H1 (cell line): ENCODE results near the gene TGFBI. TPM values are rescaled to one million over a fixed set of nuclear protein-coding genes. Genes with fewer than 3 reads are reported as not detected.

Experiments
- GTF2F1 ChIP-seq: IDR thresholded peaks from 2 replicates; pipeline ENCODE4 v1.6.1; 2012; ENCODE audit warnings: low read depth, low read length, improper control_type of control experiment, borderline replicate concordance
- KDM4A ChIP-seq: IDR thresholded peaks from one replicate; pipeline ENCODE4 v1.7.1; 2012; ENCODE audit warnings: low read depth, mild to moderate bottlenecking, moderate library complexity, low read length, inconsistent platforms; ENCODE audit not compliant: severe bottlenecking
- polyA plus RNA-seq, 7 experiments: library from polyadenylated mRNA; depleted of rRNA in 3 of 7; stranded (reverse) in 5 of 7; unstranded in 2 of 7; fragments of >200 nt in 5 of 7; fragments of 200-250 nt in 2 of 7; gene quantifications; 1 replicate in 5 of 7; 2 replicates in 1 of 7; 4 replicates in 1 of 7; pipeline versions ENCODE4 v1.2.1 to v1.2.3, GENCODE V29; 2011 to 2013; ENCODE audit warnings: missing spikeins in 2 of 7, mixed read lengths in 2 of 7
- total RNA-seq: library from RNA; stranded (reverse); fragmentation: NEBNext Ultra II Directional; extraction: Animal tissue kit (Norgen Biotek cat#: 25700); gene quantifications from 2 replicates; pipeline ENCODE4 v1.2.1, GENCODE V29; 2021
- TF ChIP-seq, protein P1 (sequence below), 3 experiments: IDR thresholded peaks; 1 replicate in 2 of 3; 2 replicates in 1 of 3; pipeline versions ENCODE4 v1.5.1 to v1.6.1; 2011; ENCODE audit warnings: low read length in 3 of 3, mild to moderate bottlenecking in 3 of 3, inconsistent platforms in 2 of 3, low read depth in 1 of 3, moderate library complexity in 1 of 3; ENCODE audit not compliant: insufficient read depth in 1 of 3; ENCODE audit errors: control extremely low read depth in 1 of 3
- TF ChIP-seq, protein P2 (sequence below): IDR thresholded peaks from 2 replicates; pipeline ENCODE4 v1.6.1; 2011; ENCODE audit warnings: low read depth, mild to moderate bottlenecking, low read length; ENCODE audit not compliant: insufficient read depth

Gene TGFBI
- total and polyA plus RNA-seq, 2 of the 8 experiments (the other 6 are each of a cell fraction or from before 2014, with no cell fraction given), result 6.0 to 8.5 TPM

DNA sequence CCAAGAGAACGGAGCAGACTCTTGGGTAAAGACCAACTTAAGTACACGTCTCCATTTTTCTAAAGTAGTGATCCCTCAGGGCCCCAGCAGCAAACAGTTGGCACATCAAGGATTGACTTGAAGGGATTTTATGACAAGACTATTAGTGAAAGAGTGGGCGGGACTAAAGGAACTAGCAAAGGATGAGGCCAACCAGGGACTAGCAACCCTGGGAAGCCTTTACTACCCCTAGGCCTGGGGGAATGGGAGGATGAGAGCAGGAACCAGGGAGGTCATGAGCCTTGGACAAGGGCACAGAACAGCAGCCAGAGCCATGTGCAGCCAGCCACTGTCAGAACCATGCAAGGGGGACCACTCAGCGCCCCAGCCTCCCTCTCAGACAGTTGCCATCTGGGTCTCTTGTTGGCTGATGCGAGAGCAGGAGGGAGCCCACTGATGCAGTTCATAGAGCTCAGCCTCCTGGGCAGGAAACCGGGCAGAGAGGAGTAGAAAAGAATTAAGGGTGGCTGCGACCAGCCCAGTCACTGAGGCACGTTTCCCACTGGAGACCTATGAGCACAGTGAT is 28.1 kb downstream of the TGFBI start (continued):
- TF ChIP-seq, protein P1, sequence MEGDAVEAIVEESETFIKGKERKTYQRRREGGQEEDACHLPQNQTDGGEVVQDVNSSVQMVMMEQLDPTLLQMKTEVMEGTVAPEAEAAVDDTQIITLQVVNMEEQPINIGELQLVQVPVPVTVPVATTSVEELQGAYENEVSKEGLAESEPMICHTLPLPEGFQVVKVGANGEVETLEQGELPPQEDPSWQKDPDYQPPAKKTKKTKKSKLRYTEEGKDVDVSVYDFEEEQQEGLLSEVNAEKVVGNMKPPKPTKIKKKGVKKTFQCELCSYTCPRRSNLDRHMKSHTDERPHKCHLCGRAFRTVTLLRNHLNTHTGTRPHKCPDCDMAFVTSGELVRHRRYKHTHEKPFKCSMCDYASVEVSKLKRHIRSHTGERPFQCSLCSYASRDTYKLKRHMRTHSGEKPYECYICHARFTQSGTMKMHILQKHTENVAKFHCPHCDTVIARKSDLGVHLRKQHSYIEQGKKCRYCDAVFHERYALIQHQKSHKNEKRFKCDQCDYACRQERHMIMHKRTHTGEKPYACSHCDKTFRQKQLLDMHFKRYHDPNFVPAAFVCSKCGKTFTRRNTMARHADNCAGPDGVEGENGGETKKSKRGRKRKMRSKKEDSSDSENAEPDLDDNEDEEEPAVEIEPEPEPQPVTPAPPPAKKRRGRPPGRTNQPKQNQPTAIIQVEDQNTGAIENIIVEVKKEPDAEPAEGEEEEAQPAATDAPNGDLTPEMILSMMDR (IDR thresholded peaks at IDR 0.05; ENCODE audit: control extremely low read depth in 1 of 3, insufficient read depth in 1 of 3, low read depth in 1 of 3, low read length in 3 of 3), result no peak
- TF ChIP-seq KDM4A (no peak), GTF2F1 (no peak)
- TF ChIP-seq, protein P2, sequence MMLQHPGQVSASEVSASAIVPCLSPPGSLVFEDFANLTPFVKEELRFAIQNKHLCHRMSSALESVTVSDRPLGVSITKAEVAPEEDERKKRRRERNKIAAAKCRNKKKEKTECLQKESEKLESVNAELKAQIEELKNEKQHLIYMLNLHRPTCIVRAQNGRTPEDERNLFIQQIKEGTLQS, result no peak
